GM12878 (cell line): Measurements from ENCODE around the gene TAF13. TPM values are rescaled to one million over a fixed set of nuclear protein-coding genes. Genes with fewer than 3 reads are reported as not detected.

Experiments used
- ATAC-seq: fragments of 200-7000 bp; cut with Tn5 transposase; 3 replicates; pipeline ENCODE4 v1.9.1; 2020; ENCODE audit warnings: mild to moderate bottlenecking, moderate library complexity
- BruUV-seq: library from RNA; stranded (reverse); fragments of 400-500 nt; replicated peaks from 2 replicates; lab custom pipeline; 2021; lab: Mats Ljungman, UMichigan
- CTCF ChIA-PET: fragments of 300-600 bp; sonication (Branson Sonifier 250); formaldehyde crosslinking; extraction: SDS; loops from one replicate; lab custom pipeline; 2021; ENCODE audit warnings: inconsistent platforms; lab: Yijun Ruan, JAX
- POLR2A ChIA-PET: fragments of 350-600 bp; formaldehyde crosslinking; extraction: SDS; loops from one replicate; lab custom pipeline; 2021; ENCODE audit warnings: inconsistent platforms; lab: Charles Lee
- RAD21 ChIA-PET: fragments of 300-600 bp; sonication (Branson Sonifier 250); formaldehyde crosslinking; loops from one replicate; lab custom pipeline; 2023; ENCODE audit warnings: antibody characterized with exemption; ENCODE audit not compliant: unreplicated experiment; lab: Charles Lee
- SMC1A ChIA-PET: fragments of 300-600 bp; sonication (Branson Sonifier 250); formaldehyde crosslinking; loops from one replicate; lab custom pipeline; 2023; ENCODE audit not compliant: unreplicated experiment, uncharacterized antibody; lab: Charles Lee
- DNase-seq: peaks from one replicate; pipeline ENCODE4 v3.0.0-alpha.2; 2011; ENCODE audit warnings: low read depth, low spot score
- FAIRE-seq: peaks from 3 replicates; lab custom pipeline; 2011; peaks lifted over from hg19 to GRCh38; lab: Jason Lieb, UNC
- H2AFZ ChIP-seq: 2 replicates; pipeline ENCODE4 v1.6.0; 2011; ENCODE audit warnings: low read depth, low read length, control low read depth; ENCODE audit not compliant: control insufficient read depth
- H3K27ac ChIP-seq: 2 replicates; pipeline ENCODE4 v1.5.1; 2011; ENCODE audit warnings: control low read depth; ENCODE audit not compliant: control insufficient read depth, insufficient read depth
- H3K27me3 ChIP-seq, 2 experiments: replicated peaks in 1 of 2; 2 replicates each; pipeline versions ENCODE4 v1.6.0 to v1.6.1; 2011; ENCODE audit warnings: low read length in 1 of 2; ENCODE audit not compliant: control insufficient read depth in 2 of 2, insufficient read depth in 2 of 2
- H3K36me3 ChIP-seq, 2 experiments: 2 replicates each; pipeline ENCODE4 v1.5.1; 2011; ENCODE audit warnings: low read length in 1 of 2; ENCODE audit not compliant: control insufficient read depth in 2 of 2, insufficient read depth in 2 of 2
- H3K4me1 ChIP-seq: 2 replicates; pipeline ENCODE4 v1.6.1; 2011; ENCODE audit warnings: mild to moderate bottlenecking, low read length, moderate library complexity, mixed read lengths; ENCODE audit not compliant: control insufficient read depth, insufficient read depth
- H3K4me2 ChIP-seq: 2 replicates; pipeline ENCODE4 v1.6.0; 2011; ENCODE audit warnings: control low read depth; ENCODE audit not compliant: control insufficient read depth, insufficient read depth
- H3K4me3 ChIP-seq: fragments of 200-600 bp; sonication (generic); 2 replicates; pipeline ENCODE4 v1.5.1; 2016
- H3K79me2 ChIP-seq: 2 replicates; pipeline ENCODE4 v1.6.0; 2011; ENCODE audit warnings: low read length; ENCODE audit not compliant: control insufficient read depth, insufficient read depth
- H3K9ac ChIP-seq: 2 replicates; pipeline ENCODE4 v1.8.0; 2011; ENCODE audit warnings: low read length, control low read depth, mixed read lengths; ENCODE audit not compliant: control insufficient read depth, insufficient read depth
- H3K9me3 ChIP-seq: replicated peaks from 3 replicates; pipeline ENCODE4 v1.5.1; 2011; ENCODE audit warnings: mild to moderate bottlenecking, low read length; ENCODE audit not compliant: control insufficient read depth, insufficient read depth
- H4K20me1 ChIP-seq: 2 replicates; pipeline ENCODE4 v1.6.0; 2011; ENCODE audit not compliant: control insufficient read depth, insufficient read depth
- ATF2 ChIP-seq: IDR thresholded peaks from 2 replicates; pipeline ENCODE4 v1.6.1; 2012; ENCODE audit warnings: low read length, inconsistent platforms
- CREB1 ChIP-seq: IDR thresholded peaks from 2 replicates; pipeline ENCODE4 v1.6.1; 2012; ENCODE audit warnings: low read depth, mild to moderate bottlenecking, inconsistent platforms
- EZH2 ChIP-seq: IDR thresholded peaks from 2 replicates; pipeline ENCODE4 v1.6.1; 2012; ENCODE audit warnings: low read depth, mild to moderate bottlenecking, control low read depth, inconsistent platforms, low read length, borderline replicate concordance; ENCODE audit not compliant: control insufficient read depth
- IRF4 ChIP-seq: IDR thresholded peaks from 2 replicates; pipeline ENCODE4 v1.6.1; 2011; ENCODE audit warnings: low read depth, low read length
- JUND ChIP-seq: IDR thresholded peaks from 2 replicates; pipeline ENCODE4 v1.6.1; 2012; ENCODE audit warnings: low read depth, mild to moderate bottlenecking, low read length, improper control_type of control experiment, moderate library complexity
- KAT2A ChIP-seq: conservative IDR thresholded peaks from 2 replicates; pipeline ENCODE4 v1.6.1; 2011; ENCODE audit warnings: low read depth, low read length; ENCODE audit not compliant: control insufficient read depth
- MEF2A ChIP-seq: IDR thresholded peaks from 2 replicates; pipeline ENCODE4 v1.6.1; 2011; ENCODE audit warnings: low read depth, mild to moderate bottlenecking, low read length, moderate library complexity; ENCODE audit not compliant: insufficient read depth
- NBN ChIP-seq: fragments of 450-650 bp; IDR thresholded peaks from 2 replicates; pipeline ENCODE4 v1.6.1; 2016
- SMC3 ChIP-seq: IDR thresholded peaks from 2 replicates; pipeline ENCODE4 v1.6.1; 2011; ENCODE audit warnings: low read length, improper control_type of control experiment, borderline replicate concordance
- SUPT20H ChIP-seq: IDR thresholded peaks from 2 replicates; pipeline ENCODE4 v1.6.1; 2011; ENCODE audit warnings: low read depth, mild to moderate bottlenecking, low read length, moderate library complexity, borderline replicate concordance; ENCODE audit not compliant: control insufficient read depth
- TBL1XR1 ChIP-seq: IDR thresholded peaks from 2 replicates; pipeline ENCODE4 v1.6.1; 2012; ENCODE audit warnings: low read depth, low read length, improper control_type of control experiment
- YY1 ChIP-seq: IDR thresholded peaks from 2 replicates; pipeline ENCODE4 v1.6.1; 2011; ENCODE audit warnings: low read depth, mild to moderate bottlenecking, low read length
- WGBS: methylation state at CpG from one replicate; pipeline ENCODE4 v1.1.6; 2016; ENCODE audit warnings: low lambda C conversion rate; ENCODE audit not compliant: insufficient replicate concordance, insufficient coverage; ENCODE audit errors: missing lambda C conversion rate; 5-methylcytosine and 5-hydroxymethylcytosine counted together
- in situ Hi-C: fragments of 300-500 bp; cut with MboI; formaldehyde crosslinking; loops from 9 replicates; pipeline ENCODE4 v1.14.3; 2018; ENCODE audit warnings: mixed read lengths
- intact Hi-C: fragments of 100-400 bp; cut with micrococcal nuclease; formaldehyde crosslinking; loops from one replicate; pipeline ENCODE4 v1.14.2; 2022; ENCODE audit not compliant: unreplicated experiment
- polyA plus RNA-seq, 11 experiments: library from polyadenylated mRNA; depleted of rRNA in 4 of 11; unstranded in 6 of 11; stranded (reverse) in 5 of 11; fragments of >200 nt; fragmentation: Nextera tagmentation in 4 of 11; fragmentation: Illumina TruSeq in 1 of 11; extraction: Ambion mirVana in 4 of 11; extraction: Trizol in 1 of 11; gene quantifications; 1 replicate in 1 of 11; 2 replicates in 10 of 11; pipeline versions ENCODE4 v1.2.1 to v1.2.3, GENCODE V29; 2011 to 2016; ENCODE audit warnings: inconsistent platforms in 2 of 11, missing spikeins in 2 of 11, low read depth in 1 of 11
- total RNA-seq, 4 experiments: library from RNA; depleted of rRNA in 3 of 4; stranded (reverse); fragments of >200 nt in 3 of 4; fragmentation: Illumina TruSeq in 1 of 4; extraction: Trizol in 1 of 4; gene quantifications; 2 replicates each; pipeline versions ENCODE4 v1.2.1 to v1.2.3, GENCODE V29; 2013 to 2021
- TF ChIP-seq, protein P1 (sequence below): IDR thresholded peaks from 2 replicates; pipeline ENCODE4 v1.6.1; 2012; ENCODE audit warnings: low read depth, low read length, improper control_type of control experiment
- TF ChIP-seq, protein P2 (sequence below): fragments of 450-650 bp; IDR thresholded peaks from 2 replicates; pipeline ENCODE4 v1.6.1; 2018; ENCODE audit warnings: mild to moderate bottlenecking, low read depth, moderate library complexity; ENCODE audit not compliant: partially characterized antibody
- TF ChIP-seq, protein P3 (sequence below): fragments of 450-650 bp; IDR thresholded peaks from 2 replicates; pipeline ENCODE4 v1.6.1; 2017; ENCODE audit warnings: low read depth, mild to moderate bottlenecking, moderate library complexity

TAF13 gene
- total and polyA plus RNA-seq, 10 of the 15 experiments (the other 5 are each of a cell fraction or from before 2014, with no cell fraction given) = 8.1 to 30.6 (median 18.0) TPM

- Histone ChIP-seq H3K79me2 (no peaks in the 10 kb centered on the region), H3K4me3 (no peak overlapping the region), H3K36me3 (no peaks in the 10 kb centered on the region), H3K4me2 (no peak overlapping the region), H3K27ac (no peak overlapping the region), H3K27me3 (no peaks in the 10 kb centered on the region), H3K4me1 (peaks cover 7% of the 10 kb centered on the region), H4K20me1 (no peaks in the 10 kb centered on the region), H3K9me3 (no peaks in the 10 kb centered on the region), H3K9ac (no peak overlapping the region), H2AFZ (no peak overlapping the region)
- no TSS peak for BruUV-seq
- SMC1A ChIA-PET = interaction anchor here (1.0 to 1.2 kb wide), 2 partner anchors 30 to 84 kb away, joined by 3 read pairs; no protein-coding TSS in a partner anchor
- intact Hi-C loops (no loop called here), in situ Hi-C loops (no loop called here)
- POLR2A ChIA-PET = no interaction called here
- CTCF ChIA-PET = interaction anchor here (1.6 to 8.3 kb wide), 2 partner anchors 8 to 11 kb away, joined by 3 to 57 read pairs; no protein-coding TSS in a partner anchor
- RAD21 ChIA-PET = no interaction called here
- WGBS = 53% methylated on average over 7 of the region's 7 CpGs
- DNase-seq (no peak), ATAC-seq (no peak), FAIRE-seq (no peak)
- TF ChIP-seq, protein P1, sequence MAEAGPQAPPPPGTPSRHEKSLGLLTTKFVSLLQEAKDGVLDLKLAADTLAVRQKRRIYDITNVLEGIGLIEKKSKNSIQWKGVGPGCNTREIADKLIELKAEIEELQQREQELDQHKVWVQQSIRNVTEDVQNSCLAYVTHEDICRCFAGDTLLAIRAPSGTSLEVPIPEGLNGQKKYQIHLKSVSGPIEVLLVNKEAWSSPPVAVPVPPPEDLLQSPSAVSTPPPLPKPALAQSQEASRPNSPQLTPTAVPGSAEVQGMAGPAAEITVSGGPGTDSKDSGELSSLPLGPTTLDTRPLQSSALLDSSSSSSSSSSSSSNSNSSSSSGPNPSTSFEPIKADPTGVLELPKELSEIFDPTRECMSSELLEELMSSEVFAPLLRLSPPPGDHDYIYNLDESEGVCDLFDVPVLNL = no peak
- TF ChIP-seq JUND (no peak), EZH2 (no peak), SMC3 (no peak), NBN (no peak), YY1 (no peak), TBL1XR1 (no peak), ATF2 (no peak), IRF4 (no peak), KAT2A (no peak), SUPT20H (no peak), MEF2A (no peak), CREB1 (no peak)
- TF ChIP-seq, protein P2, sequence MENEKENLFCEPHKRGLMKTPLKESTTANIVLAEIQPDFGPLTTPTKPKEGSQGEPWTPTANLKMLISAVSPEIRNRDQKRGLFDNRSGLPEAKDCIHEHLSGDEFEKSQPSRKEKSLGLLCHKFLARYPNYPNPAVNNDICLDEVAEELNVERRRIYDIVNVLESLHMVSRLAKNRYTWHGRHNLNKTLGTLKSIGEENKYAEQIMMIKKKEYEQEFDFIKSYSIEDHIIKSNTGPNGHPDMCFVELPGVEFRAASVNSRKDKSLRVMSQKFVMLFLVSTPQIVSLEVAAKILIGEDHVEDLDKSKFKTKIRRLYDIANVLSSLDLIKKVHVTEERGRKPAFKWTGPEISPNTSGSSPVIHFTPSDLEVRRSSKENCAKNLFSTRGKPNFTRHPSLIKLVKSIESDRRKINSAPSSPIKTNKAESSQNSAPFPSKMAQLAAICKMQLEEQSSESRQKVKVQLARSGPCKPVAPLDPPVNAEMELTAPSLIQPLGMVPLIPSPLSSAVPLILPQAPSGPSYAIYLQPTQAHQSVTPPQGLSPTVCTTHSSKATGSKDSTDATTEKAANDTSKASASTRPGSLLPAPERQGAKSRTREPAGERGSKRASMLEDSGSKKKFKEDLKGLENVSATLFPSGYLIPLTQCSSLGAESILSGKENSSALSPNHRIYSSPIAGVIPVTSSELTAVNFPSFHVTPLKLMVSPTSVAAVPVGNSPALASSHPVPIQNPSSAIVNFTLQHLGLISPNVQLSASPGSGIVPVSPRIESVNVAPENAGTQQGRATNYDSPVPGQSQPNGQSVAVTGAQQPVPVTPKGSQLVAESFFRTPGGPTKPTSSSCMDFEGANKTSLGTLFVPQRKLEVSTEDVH = no peak
- TF ChIP-seq, protein P3, sequence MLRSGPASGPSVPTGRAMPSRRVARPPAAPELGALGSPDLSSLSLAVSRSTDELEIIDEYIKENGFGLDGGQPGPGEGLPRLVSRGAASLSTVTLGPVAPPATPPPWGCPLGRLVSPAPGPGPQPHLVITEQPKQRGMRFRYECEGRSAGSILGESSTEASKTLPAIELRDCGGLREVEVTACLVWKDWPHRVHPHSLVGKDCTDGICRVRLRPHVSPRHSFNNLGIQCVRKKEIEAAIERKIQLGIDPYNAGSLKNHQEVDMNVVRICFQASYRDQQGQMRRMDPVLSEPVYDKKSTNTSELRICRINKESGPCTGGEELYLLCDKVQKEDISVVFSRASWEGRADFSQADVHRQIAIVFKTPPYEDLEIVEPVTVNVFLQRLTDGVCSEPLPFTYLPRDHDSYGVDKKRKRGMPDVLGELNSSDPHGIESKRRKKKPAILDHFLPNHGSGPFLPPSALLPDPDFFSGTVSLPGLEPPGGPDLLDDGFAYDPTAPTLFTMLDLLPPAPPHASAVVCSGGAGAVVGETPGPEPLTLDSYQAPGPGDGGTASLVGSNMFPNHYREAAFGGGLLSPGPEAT = no peak
Measured at GRCh38 chr1:109107785-109108184, 32.0 kb upstream of the TAF13 start.
